Suprapubic skin (tissue), 4 donors: ENCODE results near the gene ASB16.

Source experiments
- EP300 ChIP-seq: sonication (generic); formaldehyde crosslinking; IDR thresholded peaks from one replicate; pipeline ENCODE4 v1.6.1; 2017; ENCODE audit warnings: antibody characterized with exemption
- POLR2A ChIP-seq, 2 donors: fragments of 450-650 bp; IDR thresholded peaks; one replicate each; pipeline ENCODE4 v1.6.1; 2017; ENCODE audit warnings: antibody characterized with exemption in 2 of 2, mild to moderate bottlenecking in 2 of 2, moderate library complexity in 2 of 2
- POLR2AphosphoS5 ChIP-seq, 3 donors: sonication (generic); formaldehyde crosslinking; IDR thresholded peaks; one replicate each; pipeline ENCODE4 v1.6.1; 2017; ENCODE audit warnings: antibody characterized with exemption in 3 of 3
- TF ChIP-seq, protein P1 (sequence below), 2 donors: fragments of 200-600 bp in 1 of 2; fragments of 450-650 bp in 1 of 2; sonication (generic) in 1 of 2; IDR thresholded peaks; one replicate each; pipeline ENCODE4 v1.5.1; 2016 to 2019; ENCODE audit warnings: antibody characterized with exemption in 2 of 2, mild to moderate bottlenecking in 1 of 2, moderate library complexity in 1 of 2

DNA sequence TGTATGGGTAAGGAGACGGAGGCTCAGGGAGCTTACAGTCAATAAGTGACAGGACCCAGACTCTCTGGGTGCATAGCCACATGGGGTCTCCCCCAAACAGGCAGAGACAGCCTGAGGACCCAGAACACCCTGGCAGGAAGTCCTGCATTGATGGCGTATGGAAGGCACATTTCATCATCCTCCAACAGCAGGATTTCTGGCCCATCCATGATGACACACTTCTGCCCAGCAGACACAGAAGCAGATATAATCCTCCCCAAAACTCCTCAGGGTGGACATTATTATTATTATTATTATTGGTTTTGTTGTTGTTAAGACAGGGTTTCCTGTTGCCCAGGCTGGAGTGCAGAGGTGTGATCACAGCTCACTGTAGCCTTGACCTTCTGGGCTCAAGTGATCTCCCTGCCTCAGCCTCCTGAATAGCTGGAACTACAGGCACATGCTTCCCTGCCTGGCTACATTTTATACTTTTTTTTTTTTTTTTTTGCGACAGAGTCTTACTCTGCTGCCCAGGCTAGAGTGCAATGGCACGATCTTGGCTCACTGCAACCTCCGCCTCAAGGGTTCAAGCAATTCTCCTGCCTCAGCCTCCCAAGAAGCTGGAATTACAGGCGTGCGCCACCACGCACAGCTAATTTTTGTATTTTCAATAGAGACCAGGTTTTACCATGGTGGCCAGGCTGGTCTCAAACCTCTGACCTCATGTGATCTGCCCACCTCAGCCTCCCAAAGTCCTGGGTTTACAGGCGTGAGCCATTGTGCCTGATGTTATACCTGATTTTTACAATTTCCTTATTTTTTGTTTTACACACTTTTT, 35.5 kb upstream of the ASB16 start:
- TF ChIP-seq, protein P1, sequence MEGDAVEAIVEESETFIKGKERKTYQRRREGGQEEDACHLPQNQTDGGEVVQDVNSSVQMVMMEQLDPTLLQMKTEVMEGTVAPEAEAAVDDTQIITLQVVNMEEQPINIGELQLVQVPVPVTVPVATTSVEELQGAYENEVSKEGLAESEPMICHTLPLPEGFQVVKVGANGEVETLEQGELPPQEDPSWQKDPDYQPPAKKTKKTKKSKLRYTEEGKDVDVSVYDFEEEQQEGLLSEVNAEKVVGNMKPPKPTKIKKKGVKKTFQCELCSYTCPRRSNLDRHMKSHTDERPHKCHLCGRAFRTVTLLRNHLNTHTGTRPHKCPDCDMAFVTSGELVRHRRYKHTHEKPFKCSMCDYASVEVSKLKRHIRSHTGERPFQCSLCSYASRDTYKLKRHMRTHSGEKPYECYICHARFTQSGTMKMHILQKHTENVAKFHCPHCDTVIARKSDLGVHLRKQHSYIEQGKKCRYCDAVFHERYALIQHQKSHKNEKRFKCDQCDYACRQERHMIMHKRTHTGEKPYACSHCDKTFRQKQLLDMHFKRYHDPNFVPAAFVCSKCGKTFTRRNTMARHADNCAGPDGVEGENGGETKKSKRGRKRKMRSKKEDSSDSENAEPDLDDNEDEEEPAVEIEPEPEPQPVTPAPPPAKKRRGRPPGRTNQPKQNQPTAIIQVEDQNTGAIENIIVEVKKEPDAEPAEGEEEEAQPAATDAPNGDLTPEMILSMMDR (IDR thresholded peaks at IDR 0.05): no peak
- no peak for TF ChIP-seq POLR2A (IDR thresholded peaks at IDR 0.05)
- no peak for TF ChIP-seq POLR2AphosphoS5 (IDR thresholded peaks at IDR 0.05)
- no peak for TF ChIP-seq EP300
